Hypothalamus (tissue), 51 donors: Measurements from ENCODE around the gene BOD1.

Source experiments
- DNase-seq, 51 donors: peaks; one replicate each; lab custom pipeline; 2025; lab: John Stamatoyannopoulos, UW

Gene BOD1

DNA sequence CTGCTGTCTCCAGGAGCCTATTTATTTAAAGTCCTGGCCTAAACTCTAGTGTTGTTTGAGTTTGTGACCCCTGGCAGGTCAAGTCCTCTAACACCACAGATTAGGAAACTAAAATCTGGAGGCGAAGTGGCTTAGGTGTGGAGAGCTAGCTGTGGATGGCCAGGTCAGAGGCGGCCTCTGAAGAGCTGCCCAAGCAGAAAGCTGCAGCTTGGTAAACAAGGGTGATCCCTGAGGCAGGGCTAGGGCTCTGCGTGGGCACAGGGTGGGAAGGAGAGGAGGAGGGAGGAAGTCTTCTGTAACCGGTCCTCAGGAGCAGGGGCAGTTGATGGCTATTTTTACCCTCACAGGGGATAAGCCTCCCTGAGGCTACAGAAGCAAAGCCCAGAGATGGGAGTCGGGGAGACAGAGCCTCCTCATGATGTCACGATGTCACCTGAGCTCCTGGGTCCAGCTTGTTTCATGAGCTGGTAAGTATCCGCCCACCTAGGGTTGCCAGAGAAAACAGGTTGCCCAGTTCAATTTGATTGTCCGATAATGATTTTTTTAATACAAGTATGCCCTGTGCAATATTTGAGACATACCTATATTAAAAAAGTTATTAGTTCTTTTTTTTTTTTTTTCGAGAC, 25.9 kb upstream of the BOD1 start:
- DNase-seq: no peak

DNA sequence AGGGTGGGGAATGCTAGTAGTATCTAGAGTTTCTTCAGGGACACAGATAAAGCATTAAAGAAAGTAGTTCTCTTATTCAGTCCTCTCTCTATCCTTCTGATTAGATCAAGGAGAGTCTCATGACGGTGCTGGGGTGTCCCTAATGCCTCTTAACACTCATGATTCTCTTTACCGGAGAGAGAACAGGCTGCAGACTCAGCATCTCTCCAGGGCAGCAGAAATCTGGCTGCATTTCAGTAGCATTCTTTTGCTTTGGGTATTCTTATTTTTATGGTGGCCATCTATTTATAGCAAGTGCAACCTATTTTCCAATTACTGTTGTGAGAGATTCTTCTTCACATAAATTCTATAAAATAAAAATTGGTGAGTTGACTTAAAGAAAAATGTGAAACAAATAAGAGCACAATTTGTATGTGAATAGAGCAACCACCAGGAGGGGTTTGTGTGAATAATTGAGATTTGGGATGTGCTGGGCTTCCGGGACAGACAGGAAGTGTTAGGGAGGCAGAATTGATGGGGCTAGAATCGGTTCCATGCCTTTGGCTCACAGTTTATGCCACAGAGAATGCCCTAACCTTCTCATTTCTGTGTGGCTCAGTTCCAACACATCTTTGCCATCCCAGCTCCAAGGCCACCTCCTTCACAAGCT, 23.8 kb upstream of the BOD1 start:
- DNase-seq: no peak

DNA sequence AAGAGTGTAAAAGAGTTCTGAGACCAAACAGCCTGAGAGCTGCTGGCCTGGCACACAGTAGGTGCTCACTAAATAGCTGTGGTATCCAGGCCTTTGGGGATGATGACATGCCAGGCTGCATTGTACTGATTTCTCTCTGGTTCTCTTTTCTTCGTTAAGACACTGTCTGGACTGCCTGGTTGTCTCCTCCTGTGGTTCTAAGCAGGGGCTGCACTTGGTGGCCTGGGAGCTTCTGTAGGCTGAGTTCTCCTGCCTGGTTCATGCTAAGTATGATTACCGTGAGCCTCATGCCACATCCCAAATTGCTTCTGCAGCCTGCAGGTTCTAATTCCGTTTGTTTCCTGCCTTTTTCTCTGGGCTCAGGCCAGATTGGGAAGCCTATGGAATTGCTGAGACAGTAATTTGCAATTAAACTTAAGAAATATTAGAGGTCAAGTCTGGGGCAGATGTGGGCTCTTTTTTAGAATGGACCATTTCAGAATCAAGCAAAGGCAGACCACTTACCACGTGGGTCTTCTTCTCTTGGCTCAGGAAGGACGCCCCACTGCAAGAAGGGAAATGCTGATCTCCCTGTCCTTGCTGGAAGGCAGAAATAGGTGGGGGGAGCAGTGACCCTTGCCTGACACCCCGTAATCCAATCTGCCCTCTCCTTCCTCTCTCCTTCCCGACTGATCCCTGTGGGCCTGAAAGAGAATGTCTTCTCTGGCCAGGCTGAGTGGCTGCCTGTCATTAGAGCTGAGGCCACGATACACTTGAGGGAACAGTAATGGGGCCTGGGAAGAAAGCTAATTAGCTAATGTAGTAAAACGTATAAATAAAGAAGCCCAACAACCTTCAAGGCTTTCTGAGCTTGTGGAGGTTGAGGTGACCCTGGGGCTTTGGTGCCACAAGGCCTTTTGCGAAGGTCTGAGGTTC, 21.9 kb upstream of the BOD1 start:
- no peak for DNase-seq

DNA sequence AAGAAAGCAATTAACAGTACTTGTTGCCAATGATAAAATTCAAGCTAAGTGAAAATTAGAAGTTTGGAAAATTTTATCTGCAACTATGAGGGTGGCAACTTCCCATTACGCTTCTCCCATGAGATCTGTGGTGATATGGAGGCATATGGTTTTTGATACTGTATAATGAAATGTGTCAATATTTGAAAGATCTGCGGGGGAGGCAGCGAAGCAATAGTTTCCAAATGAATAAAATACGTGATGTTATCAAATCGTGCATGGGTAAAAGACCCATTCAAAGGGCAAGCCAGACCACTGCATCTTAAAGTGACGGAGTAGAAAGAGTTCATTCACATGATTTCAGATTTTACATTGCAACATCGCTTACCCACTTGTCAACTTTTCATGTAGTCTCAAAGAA, 20.9 kb upstream of the BOD1 start:
- DNase-seq: no peak

DNA sequence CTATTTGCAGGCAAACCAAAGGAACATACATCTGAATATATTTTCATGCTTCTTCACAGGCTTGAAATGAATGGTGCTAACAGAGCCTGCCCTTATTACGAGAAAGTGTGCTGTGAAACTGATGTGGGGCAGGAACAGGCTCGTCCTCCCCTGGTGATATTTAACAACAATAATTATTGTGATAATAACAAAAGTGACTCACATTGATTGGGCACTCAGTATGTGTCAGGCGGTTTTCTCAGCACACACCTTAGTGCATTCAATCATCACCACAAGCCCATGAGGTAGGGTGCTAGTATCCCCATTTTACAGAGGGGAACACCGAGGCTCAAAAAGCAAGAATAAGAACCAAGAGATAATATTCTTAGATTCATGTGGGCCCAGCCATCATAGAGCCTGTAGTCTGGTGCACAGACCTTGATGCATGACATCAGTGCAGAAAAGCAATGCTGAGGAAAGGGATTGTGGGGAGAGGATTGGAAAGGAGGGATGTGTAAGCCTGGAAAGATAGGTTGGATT, 18.1 kb upstream of the BOD1 start:
- DNase-seq: no peak

DNA sequence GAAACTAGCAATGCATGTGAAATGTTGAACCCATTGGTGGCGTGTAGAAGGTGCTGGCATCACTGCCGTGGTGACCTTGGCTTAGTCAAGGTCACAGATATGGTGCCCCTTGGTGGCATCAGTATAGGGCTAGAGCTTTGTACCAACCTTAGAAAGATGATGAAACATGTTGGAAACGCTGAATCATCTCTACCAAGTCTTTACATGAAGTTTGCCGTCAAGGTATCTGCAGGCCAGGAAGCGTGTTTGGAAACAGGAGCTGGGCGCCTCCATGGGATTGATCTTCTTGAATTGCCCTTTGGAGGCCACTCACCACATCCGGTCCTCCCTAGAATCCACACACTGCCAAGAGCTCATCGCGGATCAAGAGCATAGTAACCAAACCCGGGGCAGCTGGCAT, 16.9 kb upstream of the BOD1 start:
- no peak for DNase-seq

DNA sequence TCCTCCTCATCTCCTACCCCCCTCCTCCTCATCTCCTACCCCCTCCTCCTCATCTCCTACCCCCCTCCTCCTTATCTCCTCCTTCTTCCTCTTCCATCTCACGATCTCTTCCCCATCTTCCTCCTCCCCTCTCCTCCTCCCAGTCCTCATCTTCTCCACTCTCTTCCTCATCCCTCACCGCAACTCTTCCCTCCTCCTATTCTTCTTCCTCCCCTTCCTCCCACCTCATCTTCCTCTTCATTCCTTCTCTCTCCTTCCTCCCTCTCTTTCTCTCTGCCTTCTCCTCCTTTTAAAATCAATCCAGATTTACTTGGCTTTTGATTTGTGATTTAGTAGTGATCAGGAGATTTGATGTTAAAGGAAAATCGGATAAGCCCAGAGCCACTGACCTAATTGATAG, 15.0 kb upstream of the BOD1 start:
- no peak for DNase-seq

DNA sequence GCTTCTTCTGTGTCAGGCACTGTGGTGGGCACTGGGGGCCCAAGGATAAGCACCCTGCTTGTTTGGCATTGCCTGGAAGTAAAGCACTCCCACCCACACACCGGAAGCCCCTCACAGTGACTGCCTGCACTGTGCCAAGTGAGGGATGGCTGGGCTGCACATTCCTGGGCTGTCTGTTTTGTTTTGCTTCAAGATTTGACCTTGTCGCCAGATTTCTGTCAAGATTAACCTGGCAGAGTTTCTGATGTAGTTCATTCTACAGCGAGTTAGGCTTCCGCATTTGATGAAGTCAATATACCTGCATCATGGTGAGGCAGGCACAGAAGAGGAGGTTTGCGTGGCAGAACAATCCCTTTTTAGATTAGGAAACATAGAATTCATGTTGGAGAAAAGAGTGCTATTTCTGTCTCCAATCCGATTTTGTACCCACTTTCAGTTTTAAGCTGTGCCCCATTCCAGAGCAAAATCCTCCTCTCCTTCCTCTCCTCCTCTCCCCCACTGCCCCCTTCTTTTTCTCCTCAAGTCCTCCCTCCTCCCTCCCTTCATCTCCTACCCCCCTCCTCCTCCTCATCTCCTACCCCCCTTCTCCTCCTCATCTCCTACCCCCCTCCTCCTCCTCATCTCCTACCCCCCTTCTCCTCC, 14.4 kb upstream of the BOD1 start:
- DNase-seq: no peak

DNA sequence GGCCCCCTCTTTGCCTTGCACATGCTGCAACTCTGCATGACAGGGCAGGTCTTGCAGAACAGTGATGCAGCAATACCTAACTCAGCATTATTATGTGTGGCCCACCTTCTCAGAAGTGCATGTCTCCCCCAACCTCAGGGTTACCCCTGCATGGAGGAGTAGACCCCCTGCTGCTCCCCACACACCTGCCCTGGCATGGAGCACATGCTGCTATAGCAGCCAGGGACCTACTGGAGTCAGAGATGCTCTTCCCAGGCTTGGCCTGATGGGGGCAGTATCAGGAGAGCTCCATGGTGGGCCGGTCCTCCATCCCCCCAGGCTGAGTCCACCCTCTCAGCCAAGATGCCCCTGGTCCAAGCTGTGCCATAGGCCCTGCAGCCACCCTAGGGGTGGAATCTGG, 13.2 kb upstream of the BOD1 start:
- no peak for DNase-seq

DNA sequence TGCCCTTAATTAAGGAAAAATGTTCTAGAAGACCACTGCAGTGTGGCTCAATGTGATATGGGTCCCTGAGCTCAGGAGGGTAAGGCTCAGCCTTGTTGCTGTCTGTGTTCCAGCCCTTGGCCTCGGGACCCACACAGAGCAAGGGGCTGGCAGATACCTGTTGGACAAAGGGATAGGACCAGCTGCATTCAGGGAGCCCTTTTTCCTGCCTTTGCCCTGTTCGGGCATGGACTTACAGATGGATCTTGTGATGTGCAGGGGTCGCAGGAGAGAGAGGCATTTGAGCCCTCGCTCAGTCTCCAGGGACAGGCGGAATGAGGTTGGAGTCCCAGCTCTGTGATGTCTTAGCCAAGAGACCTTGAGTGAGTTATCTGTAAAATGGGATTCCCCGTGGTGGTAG, 12.1 kb upstream of the BOD1 start:
- DNase-seq: peak in 1 of 51 donors; percentile 51

DNA sequence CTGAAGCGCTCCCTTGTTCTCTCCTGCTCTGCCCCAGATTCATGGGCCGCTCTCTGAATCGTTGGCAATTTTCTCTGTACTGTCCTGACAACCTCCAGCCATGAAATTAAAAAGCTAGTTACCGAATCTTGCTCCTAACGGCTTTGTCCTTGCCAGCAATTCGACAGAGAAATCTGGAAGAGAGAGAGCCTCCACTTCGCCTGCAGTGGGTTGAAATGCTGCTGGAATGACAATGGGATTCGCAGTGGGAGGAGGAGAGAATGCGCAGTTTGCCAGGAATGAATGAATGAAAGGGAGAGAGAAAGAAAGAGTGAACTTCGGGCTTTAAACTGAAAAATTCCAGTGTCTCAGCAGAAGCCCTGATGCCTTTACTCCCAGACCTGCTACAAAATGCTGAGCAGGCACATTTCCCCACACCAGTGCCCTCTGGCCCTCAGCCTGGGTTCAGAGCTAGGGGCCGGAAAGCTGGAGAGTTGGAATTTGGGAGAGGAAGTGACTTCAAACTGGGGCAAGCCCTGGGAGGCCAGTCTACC, 11.5 kb upstream of the BOD1 start:
- DNase-seq: peak in 41 of 51 donors; percentile 9 to 86 (median 65)

DNA sequence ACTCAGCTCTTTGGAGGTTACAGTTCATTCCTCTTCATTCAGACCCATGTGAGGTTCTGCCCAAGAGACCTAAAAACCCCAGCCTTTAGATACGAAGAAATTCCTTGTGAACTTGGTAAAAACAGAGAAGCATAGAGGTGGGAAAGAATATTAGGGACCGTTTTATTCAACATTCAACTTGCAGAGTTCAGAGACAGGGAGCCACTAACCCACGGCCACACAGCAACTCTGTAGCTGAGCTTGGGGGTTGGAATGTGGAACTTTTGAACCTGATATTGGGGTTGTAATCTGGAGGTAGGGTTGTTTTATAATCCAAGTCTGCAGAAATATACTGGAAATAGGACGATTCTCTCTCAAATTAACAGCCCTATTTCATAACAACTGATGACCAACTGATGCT, 10.8 kb upstream of the BOD1 start:
- DNase-seq: no peak

DNA sequence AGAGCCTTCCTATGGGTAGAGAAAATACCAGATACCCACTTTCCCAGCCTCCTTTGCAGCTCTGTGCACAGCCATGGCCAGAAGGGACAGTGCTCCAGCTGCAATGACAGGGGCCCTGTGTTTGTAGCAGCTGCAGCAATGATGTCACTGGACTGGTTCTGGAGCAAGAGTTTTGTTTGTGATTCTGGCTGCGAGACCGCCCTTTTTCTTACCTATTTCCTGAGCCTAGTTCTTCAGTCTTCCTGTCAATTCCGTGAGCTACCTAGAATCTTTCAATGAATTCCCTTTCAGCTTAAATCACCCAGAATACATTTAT, 10.0 kb upstream of the BOD1 start:
- DNase-seq: peak in 33 of 51 donors; percentile 12 to 78 (median 43)

DNA sequence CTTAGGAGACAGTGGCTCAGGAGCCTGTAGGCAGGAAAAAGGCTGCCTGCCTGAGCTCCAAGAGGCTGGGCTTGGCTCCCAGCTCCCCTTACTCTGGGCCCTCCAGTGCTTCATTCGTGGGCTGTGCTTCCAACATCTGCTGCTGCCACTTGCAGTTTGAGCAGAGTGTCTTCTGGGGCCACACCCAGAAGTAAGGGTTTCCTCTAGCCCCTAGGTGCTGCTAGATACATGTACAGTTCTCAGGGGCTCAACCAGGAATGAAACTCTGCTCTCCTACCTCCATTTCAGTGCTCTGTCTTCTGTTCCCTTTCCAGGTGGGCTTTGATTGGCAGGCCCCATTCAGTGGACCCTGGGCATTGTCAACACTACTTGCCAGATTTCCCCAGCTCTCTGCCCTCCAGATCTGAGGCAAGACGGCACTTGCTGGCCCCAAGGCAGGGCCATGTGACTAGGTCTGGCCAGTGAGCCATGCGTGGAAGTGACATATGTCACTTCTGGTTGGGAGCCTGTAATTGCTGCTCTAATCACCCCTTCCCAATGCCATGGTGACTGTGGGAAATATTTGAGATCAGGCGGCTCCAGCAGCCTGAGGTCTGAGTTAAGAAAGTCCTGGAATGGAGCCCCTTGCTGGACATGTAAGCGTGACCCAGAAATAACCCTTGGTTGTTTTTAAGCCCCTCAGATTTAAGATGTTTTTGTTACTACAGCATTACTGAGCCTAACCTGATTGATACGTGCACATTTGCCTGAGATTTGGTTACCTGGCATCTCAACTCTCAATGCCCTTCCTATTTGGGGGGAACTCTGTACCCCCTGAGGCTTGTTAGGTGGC, 9.4 kb upstream of the BOD1 start:
- DNase-seq: no peak

DNA sequence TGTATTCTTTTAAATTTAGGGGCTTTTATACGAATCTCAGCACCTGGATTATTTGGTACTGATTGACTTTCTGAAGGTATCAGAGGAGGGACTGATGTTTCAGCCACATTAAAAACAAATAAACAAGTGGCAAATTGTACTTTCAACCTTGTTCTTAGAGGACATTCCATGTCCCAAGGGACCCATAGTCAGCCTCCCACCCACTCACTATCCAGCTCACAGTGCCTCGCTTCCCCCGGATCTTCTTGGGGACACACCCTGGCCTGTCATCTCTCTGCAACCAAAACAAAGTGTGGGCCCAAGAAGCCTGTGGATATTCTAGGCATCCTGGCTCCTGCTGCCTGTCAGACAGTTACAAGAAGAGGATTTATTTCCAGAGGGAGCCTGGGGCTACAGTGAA, 8.8 kb upstream of the BOD1 start:
- DNase-seq: peak in 1 of 51 donors; percentile 55

DNA sequence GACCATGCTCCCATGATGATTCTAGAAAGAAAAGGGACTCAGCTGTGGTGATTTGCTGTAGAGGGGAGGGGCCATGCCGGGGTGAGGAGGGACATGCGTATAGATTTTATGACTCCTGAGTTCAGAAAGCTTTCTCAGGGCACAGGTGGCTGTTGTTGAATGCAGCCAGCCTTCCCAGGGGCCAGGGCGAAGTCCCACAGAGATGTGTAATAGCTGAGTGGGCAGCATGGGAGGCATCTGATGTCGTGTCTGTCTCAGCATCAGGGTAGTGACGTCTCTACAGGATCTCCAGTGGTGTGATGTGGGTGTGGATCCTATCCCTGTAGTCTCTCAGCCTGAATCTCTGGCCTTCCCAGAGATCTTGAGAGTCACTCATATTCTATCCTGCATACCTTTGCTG, 7.8 kb upstream of the BOD1 start:
- DNase-seq: peak in 1 of 51 donors; percentile 30

DNA sequence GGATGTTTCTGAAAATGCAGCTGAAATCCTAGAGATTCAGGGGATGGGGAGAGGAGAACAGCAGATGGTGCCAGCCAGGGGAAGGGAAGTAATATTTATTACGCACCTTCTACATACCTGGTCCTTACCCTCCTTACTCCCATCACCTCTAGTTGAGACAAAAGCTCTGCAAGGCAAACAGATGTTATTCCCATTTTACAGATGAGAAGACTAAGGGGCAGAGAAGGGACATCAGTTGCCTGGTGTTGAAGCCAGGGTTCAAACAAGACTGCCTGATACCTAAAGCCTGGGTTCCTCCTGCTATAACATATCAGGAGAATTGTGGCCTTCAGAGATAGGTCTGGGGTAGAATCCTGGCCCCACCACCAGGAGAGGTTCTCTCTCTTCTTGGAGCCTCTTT, 7.3 kb upstream of the BOD1 start:
- DNase-seq: no peak

DNA sequence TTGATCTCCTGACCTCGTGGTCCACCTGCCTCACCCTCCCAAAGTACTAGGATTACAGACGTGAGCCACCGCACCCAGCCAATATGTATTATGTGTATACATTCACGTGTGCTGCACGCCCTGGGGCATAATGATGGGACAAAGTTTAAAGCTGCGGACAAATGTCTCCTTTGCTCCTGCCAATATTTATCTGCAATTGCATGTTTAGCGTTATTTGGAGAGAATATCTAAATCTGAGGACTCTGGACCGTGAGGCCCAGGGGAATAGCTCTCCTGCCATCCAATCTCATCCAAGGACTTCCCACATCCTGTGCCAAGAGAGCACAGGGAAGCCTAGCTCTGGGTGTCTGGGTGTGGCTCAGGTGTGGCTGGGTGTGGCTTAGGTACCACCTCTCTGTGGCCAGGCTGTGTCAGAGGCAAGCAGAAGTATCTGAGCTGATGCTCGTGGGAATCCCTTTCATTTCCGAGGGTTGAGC, 6.9 kb upstream of the BOD1 start:
- no peak for DNase-seq

DNA sequence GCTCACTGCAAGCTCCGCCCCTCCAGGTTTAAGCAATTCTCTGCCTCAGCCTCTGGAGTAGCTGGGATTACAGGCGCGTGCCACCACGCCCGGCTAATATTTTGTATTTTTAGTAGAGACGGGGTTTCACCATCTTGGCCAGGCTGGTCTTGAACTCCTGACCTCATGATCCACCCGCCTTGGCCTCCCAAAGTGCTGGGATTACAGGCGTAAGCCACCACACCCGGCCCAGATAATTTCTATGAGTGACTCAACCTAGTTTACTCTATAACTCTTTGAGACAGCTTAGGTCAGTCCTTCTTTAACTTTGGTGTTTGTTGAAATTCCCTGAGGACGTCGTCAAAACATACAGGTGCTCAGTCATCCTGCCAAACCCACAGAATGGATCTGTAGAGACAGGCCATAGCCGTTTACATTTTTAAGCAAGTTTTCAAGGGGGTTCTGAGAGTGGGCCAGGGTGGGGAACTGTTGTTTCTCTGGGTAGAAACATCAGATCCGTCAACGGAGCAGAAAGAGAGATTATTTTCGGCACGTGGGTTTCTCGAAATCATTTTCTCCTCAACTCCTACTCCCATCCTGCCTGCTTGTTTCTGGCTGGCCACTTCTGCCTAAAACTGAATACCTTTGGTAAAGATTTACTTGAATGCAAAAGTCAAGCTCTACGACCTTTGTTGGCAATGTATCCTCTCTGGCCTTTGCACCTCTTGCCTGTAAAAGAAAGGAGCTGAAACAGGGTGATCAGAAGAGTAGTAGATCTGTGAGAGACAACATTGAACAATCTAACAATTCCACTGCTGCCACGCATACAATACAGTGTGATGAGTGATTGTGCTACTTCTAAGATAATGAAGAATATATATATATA, 6.0 kb upstream of the BOD1 start:
- no peak for DNase-seq
